B cell (primary cell): ENCODE results near the gene GID4. TPM values are rescaled to one million over a fixed set of nuclear protein-coding genes. Genes with fewer than 3 reads are reported as not detected.

Experiments used
- ATAC-seq: fragments of 200-7000 bp; cut with Tn5 transposase; one replicate; pipeline ENCODE4 v1.10.0; 2021; ENCODE audit warnings: low read depth, mild to moderate bottlenecking, moderate number of reproducible peaks, moderate library complexity
- CTCF ChIA-PET: fragments of 350-600 bp; sonication (Branson Sonifier 250); formaldehyde crosslinking; loops from one replicate; lab custom pipeline; 2021; ENCODE audit warnings: antibody characterized with exemption, inconsistent platforms; lab: Charles Lee
- POLR2A ChIA-PET: fragments of 350-600 bp; sonication (Branson Sonifier 250); formaldehyde crosslinking; loops from one replicate; lab custom pipeline; 2021; ENCODE audit warnings: antibody characterized with exemption; lab: Charles Lee
- DNase-seq: peaks from one replicate; pipeline ENCODE4 v3.0.0; 2013
- H2AFZ ChIP-seq: 2 replicates; pipeline ENCODE4 v1.6.1; 2012; ENCODE audit warnings: mild to moderate bottlenecking, low read depth, low read length; ENCODE audit not compliant: insufficient read depth, poor library complexity, severe bottlenecking
- H3K27ac ChIP-seq, 2 donors: 1 replicate in 1 of 2; 2 replicates in 1 of 2; pipeline ENCODE4 v1.5.1; 2012 to 2013; ENCODE audit warnings: low read length in 2 of 2, mild to moderate bottlenecking in 2 of 2, moderate library complexity in 1 of 2
- H3K27me3 ChIP-seq, 4 experiments: fragments of 200-600 bp in 1 of 4; sonication (generic) in 1 of 4; replicated peaks in 1 of 4; 1 replicate in 2 of 4; 2 replicates in 2 of 4; pipeline versions ENCODE4 v1.6.1 to v1.7.0; 2013 to 2016; ENCODE audit warnings: low read length in 3 of 4, mild to moderate bottlenecking in 2 of 4, mixed read lengths in 1 of 4, moderate library complexity in 1 of 4; ENCODE audit not compliant: insufficient read depth in 4 of 4, control insufficient read depth in 3 of 4; ENCODE audit errors: control extremely low read depth in 1 of 4
- H3K36me3 ChIP-seq, 2 experiments: replicated peaks in 1 of 2; 1 replicate in 1 of 2; 2 replicates in 1 of 2; pipeline versions ENCODE4 v1.6.1 to v1.7.1; 2013; ENCODE audit warnings: low read length in 1 of 2; ENCODE audit not compliant: insufficient read depth in 2 of 2, control insufficient read depth in 1 of 2; ENCODE audit errors: control extremely low read depth in 1 of 2, extremely low read depth in 1 of 2
- H3K4me1 ChIP-seq, 2 donors: fragments of 200-600 bp in 1 of 2; sonication (generic) in 1 of 2; 1 replicate in 1 of 2; 2 replicates in 1 of 2; pipeline versions ENCODE4 v1.5.1 to v1.6.1; 2013 to 2017; ENCODE audit warnings: low read length in 2 of 2; ENCODE audit not compliant: control insufficient read depth in 2 of 2, insufficient read depth in 2 of 2
- H3K4me2 ChIP-seq: replicated peaks from 2 replicates; pipeline ENCODE3; 2012; ENCODE audit warnings: mild to moderate bottlenecking, low read depth, low read length; ENCODE audit not compliant: poor library complexity, severe bottlenecking
- H3K4me3 ChIP-seq, 5 experiments: fragments of 200-600 bp in 1 of 5; sonication (generic) in 1 of 5; 1 replicate in 3 of 5; 2 replicates in 2 of 5; pipeline versions ENCODE4 v1.5.1 to v1.7.0; 2011 to 2016; ENCODE audit warnings: low read length in 4 of 5, mild to moderate bottlenecking in 4 of 5, low read depth in 2 of 5, control low read depth in 1 of 5, moderate library complexity in 1 of 5; ENCODE audit not compliant: insufficient read depth in 1 of 5; ENCODE audit errors: control extremely low read depth in 1 of 5, extremely low read depth in 1 of 5
- H3K79me2 ChIP-seq: fragments of 200-600 bp; sonication (generic); one replicate; pipeline ENCODE4 v1.6.0; 2016; ENCODE audit warnings: low read length; ENCODE audit not compliant: control insufficient read depth, insufficient read depth
- H3K9ac ChIP-seq: fragments of 200-600 bp; sonication (generic); 2 replicates; pipeline ENCODE4 v1.6.1; 2017; ENCODE audit warnings: mild to moderate bottlenecking, low read length, moderate library complexity
- H3K9me3 ChIP-seq, 3 donors: one replicate each; pipeline versions ENCODE4 v1.6.1 to v1.7.1; 2013; ENCODE audit warnings: low read length in 2 of 3; ENCODE audit not compliant: control insufficient read depth in 2 of 3, insufficient read depth in 1 of 3; ENCODE audit errors: control extremely low read depth in 1 of 3
- H4K20me1 ChIP-seq: 2 replicates; pipeline ENCODE4 v1.6.0; 2012; ENCODE audit warnings: mild to moderate bottlenecking, low read length; ENCODE audit not compliant: insufficient read depth, control insufficient read depth, poor library complexity, severe bottlenecking
- H3K27ac Mint-ChIP-seq: one replicate; pipeline ENCODE4 v1.8.0; 2021; ENCODE audit warnings: mixed read lengths
- H3K27me3 Mint-ChIP-seq: one replicate; pipeline ENCODE4 v1.8.0; 2021; ENCODE audit warnings: mixed read lengths
- H3K4me1 Mint-ChIP-seq: one replicate; pipeline ENCODE4 v1.8.0; 2021; ENCODE audit warnings: mixed read lengths
- H3K4me3 Mint-ChIP-seq: one replicate; pipeline ENCODE4 v1.8.0; 2021; ENCODE audit warnings: mixed read lengths
- H3K9me3 Mint-ChIP-seq: one replicate; pipeline ENCODE4 v1.8.0; 2022; ENCODE audit warnings: mixed read lengths; ENCODE audit not compliant: insufficient read depth
- CTCF ChIP-seq: fragments of 200-600 bp; IDR thresholded peaks from one replicate; pipeline ENCODE4 v1.8.0; 2022; ENCODE audit warnings: antibody characterized with exemption, mild to moderate bottlenecking
- EZH2 ChIP-seq: IDR thresholded peaks from 2 replicates; pipeline ENCODE4 v1.6.1; 2012; ENCODE audit warnings: borderline replicate concordance, low read depth, mild to moderate bottlenecking, moderate library complexity, low read length; ENCODE audit not compliant: insufficient read depth, poor library complexity, severe bottlenecking
- WGBS: methylation state at CpG from one replicate; pipeline ENCODE4 v1.1.5; 2013; ENCODE audit warnings: missing lambda C conversion rate; ENCODE audit not compliant: insufficient coverage; 5-methylcytosine and 5-hydroxymethylcytosine counted together
- intact Hi-C: fragments of 100-400 bp; cut with micrococcal nuclease; formaldehyde crosslinking; loops from one replicate; pipeline ENCODE4 v1.10.0; 2022
- polyA plus RNA-seq: library from polyadenylated mRNA; depleted of rRNA; stranded (reverse); fragments of >200 nt; gene quantifications from 2 replicates; pipeline ENCODE4 v1.2.3, GENCODE V29; 2012
- total RNA-seq, 2 donors: library from RNA; stranded (reverse); fragments of 120-200 nt in 1 of 2; gene quantifications; 1 replicate in 1 of 2; 2 replicates in 1 of 2; pipeline versions ENCODE4 v1.2.3 to v1.2.4, GENCODE V29; 2013 to 2022

Gene GID4
- total and polyA plus RNA-seq, 2 donors (not counting 1 experiment from before 2014, with no cell fraction given): 5.6 to 11.8 TPM

- Histone ChIP-seq H4K20me1 (peaks cover 41% of the 10 kb centered on the region), H3K9ac (peak overlapping the region; percentile 91), H3K4me2 (peak overlapping the region; percentile 91), H3K4me3 (peak overlapping the region; percentile 85 to 100 (median 96)), H3K4me1 (peaks cover 24 to 40% of the 10 kb centered on the region in 2 donors), H2AFZ (peak overlapping the region; percentile 83), H3K36me3 (no peaks in the 10 kb centered on the region), H3K27ac (peak overlapping the region; percentile 43 to 90), H3K9me3 (no peaks in the 10 kb centered on the region), H3K79me2 (peaks cover 87% of the 10 kb centered on the region), H3K27me3 (no peaks in the 10 kb centered on the region)
- Mint-ChIP-seq H3K27ac (peak overlapping the region; percentile 92), H3K9me3 (no peaks in the 10 kb centered on the region), H3K4me1 (peaks cover 66% of the 10 kb centered on the region), H3K4me3 (peak overlapping the region; percentile 93), H3K27me3 (no peaks in the 10 kb centered on the region)
- TF ChIP-seq EZH2: no peak
- no peak for TF ChIP-seq CTCF
- DNase-seq: peak; percentile 81
- under 1% methylated on average over 12 of the region's 13 CpGs for WGBS
- peak; percentile 16 for ATAC-seq
- ChIA-PET POLR2A (interaction anchor here (0.9 to 1.9 kb wide), 2 partner anchors 146 to 287 kb away, joined by 3 to 8 read pairs; partner anchors contain the start of gene ALKBH5), CTCF (interaction anchor here (0.6 to 1.0 kb wide), 2 partner anchors 65 to 443 kb away, joined by 3 read pairs; no protein-coding TSS in a partner anchor)
- intact Hi-C loops: loop anchor here (1.0 to 10.0 kb wide), 8 partner anchors 203 to 1937 kb away; partner anchors contain the start of genes AKAP10, COPS3, MPRIP and RASD1
These were observed 908 bp upstream of the GID4 start for GRCh38 chr17:18038149-18038850.
